NCI-H2196 (cell line): ENCODE data around the gene DPM3.
"Not testable (repeated sequence)": the region's sequence is repeated elsewhere in the genome, so short reads cannot be mapped to it uniquely, and the experiment has no call there.

Experiments used
- DNase-seq: peaks from one replicate; lab custom pipeline; 2025; ENCODE audit not compliant: unreplicated experiment; lab: John Stamatoyannopoulos, UW

Gene DPM3

GRCh38 chr1:155126556-155127104 is 13.7 kb downstream of the DPM3 start:
- DNase-seq = peak; percentile 70

DNA sequence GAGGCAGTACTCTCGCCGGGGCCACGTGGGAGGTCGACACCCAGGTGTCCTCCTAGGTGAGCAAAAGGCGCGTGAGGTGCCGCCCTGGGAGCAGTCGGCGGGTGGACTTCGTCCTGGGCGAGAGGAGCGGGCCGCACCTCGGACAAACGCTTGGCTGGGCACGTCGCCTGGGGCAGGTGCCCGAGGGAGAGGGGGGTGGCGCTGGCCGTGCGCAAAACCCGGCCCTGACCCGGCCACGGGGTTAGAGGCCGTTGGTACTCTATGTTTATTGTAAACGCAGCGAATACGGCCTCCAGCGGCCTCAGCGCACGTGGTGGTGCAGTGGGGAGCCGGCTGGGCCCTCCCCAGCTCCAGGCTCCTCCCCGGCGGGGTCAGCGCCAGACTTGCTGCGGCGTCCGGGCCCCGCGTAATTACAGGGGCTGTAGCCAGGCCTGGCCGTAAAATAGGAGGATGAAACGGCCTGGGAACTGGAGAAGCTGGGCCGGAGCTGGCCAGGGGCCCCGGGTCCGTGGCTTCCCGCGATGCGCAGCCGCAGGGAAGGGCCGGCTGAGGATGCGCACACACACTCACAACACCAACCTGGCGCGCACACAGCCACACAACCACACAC is 14.3 kb downstream of the DPM3 start:
- peak; percentile 81 for DNase-seq

DNA sequence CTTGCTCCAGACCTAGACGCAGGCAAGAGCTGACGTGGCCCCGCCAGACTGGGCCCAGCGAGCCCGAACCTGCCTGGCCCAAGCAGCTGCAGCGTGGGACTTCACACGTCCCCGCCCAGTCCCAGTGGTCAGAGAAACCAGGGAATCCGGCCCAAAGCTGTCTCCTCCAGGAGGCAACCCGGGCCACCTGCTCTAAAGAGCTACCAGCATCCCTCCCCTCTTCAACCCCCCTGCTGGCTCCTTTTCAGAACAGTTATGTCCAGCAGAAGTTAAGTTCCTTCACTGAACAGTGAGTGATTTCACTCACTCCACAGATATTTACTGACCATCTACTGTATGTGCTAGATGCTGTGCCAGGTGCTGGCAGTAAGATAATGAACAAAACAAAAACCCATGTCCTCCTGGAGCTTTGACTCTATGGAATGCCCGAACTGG is 14.8 kb downstream of the DPM3 start:
- peak; percentile 52 for DNase-seq

GRCh38 chr1:155124503-155125463 is 15.5 kb downstream of the DPM3 start:
- no peak for DNase-seq

DNA sequence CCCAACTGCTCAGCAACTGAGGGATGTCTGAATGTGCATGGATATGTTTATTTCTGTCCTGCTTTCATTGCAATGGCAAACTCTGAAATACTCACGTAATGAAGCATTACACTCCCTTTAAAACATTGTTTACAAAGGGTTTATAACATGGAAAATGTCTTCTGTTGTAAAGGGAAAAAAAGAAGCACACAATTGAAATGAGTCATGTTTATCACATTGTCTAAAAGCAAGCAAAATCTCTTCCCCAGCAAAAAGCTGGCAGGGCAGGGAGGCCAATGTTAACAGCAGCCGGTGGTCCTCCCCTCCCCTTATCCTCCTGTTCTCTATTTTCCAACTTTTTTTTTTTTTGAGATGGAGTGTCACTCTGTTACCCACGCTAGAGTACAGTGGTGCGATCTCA is 16.5 kb downstream of the DPM3 start:
- no peak for DNase-seq

GRCh38 chr1:155122308-155122707 is 18.0 kb downstream of the DPM3 start:
- no peak for DNase-seq

- no peak for DNase-seq
Observed at GRCh38 chr1:155121249-155121648, 19.1 kb downstream of the DPM3 start.

- no peak for DNase-seq
Observed at GRCh38 chr1:155120253-155120652, 20.1 kb downstream of the DPM3 start.

DNA sequence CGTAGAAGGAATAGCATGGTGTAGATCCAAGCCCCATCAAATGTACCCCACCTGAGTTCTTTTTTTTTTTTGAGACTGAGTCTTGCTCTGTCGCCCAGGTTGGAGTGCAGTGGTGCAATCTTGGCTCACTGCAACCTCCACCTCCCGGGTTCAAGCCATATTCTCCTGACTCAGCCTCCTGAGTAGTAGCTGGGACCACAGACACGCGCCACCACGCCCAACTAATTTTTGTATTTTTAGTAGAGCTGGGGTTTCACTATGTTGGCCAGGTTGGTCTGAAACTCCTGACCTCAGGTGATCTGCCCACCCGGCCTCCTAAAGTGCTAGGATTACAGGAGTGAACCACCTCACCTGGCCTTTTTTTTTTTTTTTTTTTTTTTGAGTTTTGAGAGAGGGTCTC is 22.2 kb downstream of the DPM3 start:
- not testable (repeated sequence) for DNase-seq

DNA sequence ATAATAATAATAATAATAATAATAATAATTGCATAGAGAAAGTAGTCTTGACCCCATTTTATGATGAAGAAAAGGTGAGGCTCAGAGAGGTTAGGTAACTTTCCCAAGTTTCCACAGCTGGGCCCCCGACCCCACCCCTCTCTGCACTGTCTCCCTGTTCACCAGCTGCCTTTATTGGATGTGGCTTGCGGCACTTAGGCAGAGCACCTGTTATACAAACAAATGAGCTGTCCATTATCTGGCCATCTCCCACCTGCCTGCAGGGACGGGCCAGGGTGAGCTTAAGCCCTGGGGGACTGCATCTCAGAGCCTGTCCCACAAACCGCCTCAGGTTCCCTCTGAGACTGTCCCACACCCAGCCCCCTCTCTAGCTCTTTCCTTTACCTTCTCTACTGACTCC is 22.7 kb downstream of the DPM3 start:
- DNase-seq = no peak

DNA sequence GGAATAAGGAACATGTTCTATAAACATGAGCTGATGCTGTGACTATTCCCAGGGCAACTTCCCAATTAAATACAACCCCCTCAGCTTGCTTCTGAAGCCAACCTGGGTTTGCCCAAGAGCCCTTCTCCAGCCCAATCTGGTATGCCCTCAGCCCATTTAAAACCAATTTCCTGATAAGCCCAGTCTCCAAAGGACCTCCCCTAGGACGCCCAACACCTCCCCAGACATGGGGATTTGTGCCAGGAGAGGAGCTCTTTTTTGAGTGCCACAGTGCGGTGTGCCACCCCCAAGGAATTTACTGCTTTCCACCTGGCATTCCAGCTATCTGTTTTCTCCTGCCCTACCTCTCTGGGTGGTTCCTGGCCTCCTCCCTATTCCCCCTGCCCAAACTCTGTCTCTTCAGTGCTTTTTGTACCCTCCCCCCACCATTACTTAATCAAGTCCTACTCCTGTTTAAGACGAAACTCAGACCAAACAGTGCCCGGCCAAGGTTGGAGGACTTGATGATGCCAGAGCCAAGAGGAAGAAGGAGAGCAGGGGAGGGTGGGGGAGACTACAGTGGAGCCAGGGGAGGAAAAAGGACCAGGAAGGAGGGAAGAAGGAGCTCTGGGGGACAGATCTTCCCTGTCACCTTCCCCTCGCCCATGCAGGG is 24.1 kb downstream of the DPM3 start:
- no peak for DNase-seq

- no peak for DNase-seq
Observed at GRCh38 chr1:155113450-155113980, 26.8 kb downstream of the DPM3 start.

GRCh38 chr1:155110826-155111225 is 29.5 kb downstream of the DPM3 start:
- DNase-seq = no peak

- DNase-seq = no peak
Observed at GRCh38 chr1:155110381-155110780, 29.9 kb downstream of the DPM3 start.

DNA sequence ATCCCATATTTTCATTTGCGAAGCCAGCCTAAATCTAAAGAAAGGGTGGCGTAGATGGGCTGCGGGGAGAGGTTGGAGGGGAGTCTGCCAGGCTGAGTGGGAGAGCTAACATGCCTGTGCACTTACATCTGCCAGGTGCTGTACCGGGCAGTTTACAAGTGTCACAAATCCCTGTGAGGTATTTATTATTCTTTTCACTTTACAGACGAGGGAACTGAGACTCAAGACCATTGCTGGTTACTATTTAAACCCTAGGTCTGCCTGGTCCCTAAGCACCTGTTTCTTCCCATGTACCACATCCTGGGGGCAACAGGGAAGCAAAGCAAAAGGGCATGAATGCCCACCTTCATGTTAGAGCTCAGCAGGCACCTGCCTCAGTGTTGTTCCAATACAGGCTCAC is 32.0 kb downstream of the DPM3 start:
- no peak for DNase-seq

- DNase-seq = no peak
Observed at GRCh38 chr1:155107309-155108264, 32.7 kb downstream of the DPM3 start.

DNA sequence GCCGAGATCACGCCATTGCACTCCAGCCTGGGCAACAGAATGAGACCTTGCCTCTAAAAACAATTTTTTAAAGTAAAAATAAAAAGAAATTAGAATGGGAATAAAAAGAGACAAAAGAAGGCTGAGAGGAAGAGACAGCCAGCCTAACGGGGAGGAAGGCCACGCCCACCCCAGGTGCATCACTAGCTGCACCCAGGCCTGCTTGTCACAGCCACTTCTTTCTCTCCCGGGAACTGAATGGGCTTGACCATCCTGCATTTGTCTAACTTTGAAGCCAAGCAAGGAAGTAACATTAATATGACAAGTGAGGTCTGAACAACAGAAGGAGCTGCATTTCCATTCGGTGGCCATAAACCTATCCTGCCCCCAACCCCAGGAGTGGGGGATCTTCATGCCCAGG is 33.5 kb downstream of the DPM3 start:
- DNase-seq = no peak

DNA sequence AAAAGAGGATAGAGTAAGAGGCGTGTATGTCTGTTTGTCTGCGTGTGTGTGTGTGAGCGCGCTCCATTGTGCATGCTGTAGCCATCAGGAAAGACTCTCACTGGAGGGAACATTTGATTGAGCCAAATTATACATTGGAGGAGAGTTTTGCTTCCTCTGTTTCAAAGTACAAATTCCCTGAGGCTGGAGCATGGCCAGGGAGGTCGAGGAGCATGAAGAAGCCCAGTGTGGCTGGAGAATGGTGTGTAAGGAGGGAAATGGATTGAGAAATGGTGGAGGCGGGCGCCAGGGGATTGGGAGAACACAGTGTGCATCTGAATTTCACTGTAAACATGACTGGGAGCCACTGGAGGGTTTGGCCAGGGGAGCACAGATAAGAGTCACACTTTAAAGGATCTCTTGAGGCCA is 34.7 kb downstream of the DPM3 start:
- DNase-seq = no peak

- DNase-seq = no peak
Observed at GRCh38 chr1:155104605-155105534, 35.5 kb downstream of the DPM3 start.
